ENCODE results near the gene KIR3DL1. TPM values are rescaled to one million over a fixed set of nuclear protein-coding genes. Genes with fewer than 3 reads are reported as not detected.
"Not testable (repeated sequence)": the region's sequence is repeated elsewhere in the genome, so short reads cannot be mapped to it uniquely, and the experiment has no call there.

The KIR3DL1 gene
- not detected in 2 replicates for total RNA-seq

DNA sequence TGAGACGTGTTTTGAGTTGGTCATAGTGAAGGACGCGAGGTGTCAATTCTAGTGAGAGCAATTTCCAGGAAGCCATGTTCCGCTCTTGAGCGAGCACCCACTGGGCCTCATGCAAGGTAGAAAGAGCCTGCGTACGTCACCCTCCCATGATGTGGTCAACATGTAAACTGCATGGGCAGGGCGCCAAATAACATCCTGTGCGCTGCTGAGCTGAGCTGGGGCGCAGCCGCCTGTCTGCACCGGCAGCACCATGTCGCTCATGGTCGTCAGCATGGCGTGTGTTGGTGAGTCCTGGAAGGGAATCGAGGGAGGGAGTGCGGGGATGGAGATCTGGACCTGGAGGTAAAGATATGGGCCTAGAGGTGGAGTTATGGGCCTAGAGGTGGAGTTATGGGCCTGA is at the start of gene KIR3DL1:
KIR3DL1 (plus strand) TSS at position 218 of the 400 bp plus-strand sequence.
- intact Hi-C loops (cut with micrococcal nuclease); H3K27ac Mint-ChIP-seq; H3K27me3 Mint-ChIP-seq (ENCODE audit: insufficient read depth); H3K36me3 Mint-ChIP-seq (ENCODE audit: low read depth); DNase-seq (ENCODE audit: low spot score); H3K4me1 Mint-ChIP-seq (ENCODE audit: low read depth); H3K4me3 Mint-ChIP-seq; H3K9me3 Mint-ChIP-seq: not testable (repeated sequence)

DNA sequence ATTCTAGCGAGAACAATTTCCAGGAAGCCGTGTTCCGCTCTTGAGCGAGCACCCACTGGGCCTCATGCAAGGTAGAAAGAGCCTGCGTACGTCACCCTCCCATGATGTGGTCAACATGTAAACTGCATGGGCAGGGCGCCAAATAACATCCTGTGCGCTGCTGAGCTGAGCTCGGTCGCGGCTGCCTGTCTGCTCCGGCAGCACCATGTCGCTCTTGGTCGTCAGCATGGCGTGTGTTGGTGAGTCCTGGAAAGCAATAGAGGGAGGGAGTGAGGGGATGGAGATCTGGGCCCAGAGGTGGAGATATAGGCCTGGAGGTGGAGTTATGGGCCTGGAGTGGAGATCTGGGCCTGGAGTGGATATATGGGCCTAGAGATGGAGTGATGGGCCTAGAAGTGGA is 46.6 kb upstream of the KIR3DL1 start, which contains the start of gene KIR2DL1:
KIR2DL1 (plus strand) TSS at position 148 of the 400 bp plus-strand sequence; CDS start at position 206, 58 bp downstream.
- H3K9me3 Mint-ChIP-seq; H3K27me3 Mint-ChIP-seq (ENCODE audit: insufficient read depth); H3K4me3 Mint-ChIP-seq; H3K4me1 Mint-ChIP-seq (ENCODE audit: low read depth); intact Hi-C loops (cut with micrococcal nuclease); DNase-seq (ENCODE audit: low spot score); H3K27ac Mint-ChIP-seq; H3K36me3 Mint-ChIP-seq (ENCODE audit: low read depth): not testable (repeated sequence)

GRCh38 chr19:54770511-54770910 is 45.8 kb upstream of the KIR3DL1 start:
- H3K27ac Mint-ChIP-seq; H3K36me3 Mint-ChIP-seq (ENCODE audit: low read depth); intact Hi-C loops (cut with micrococcal nuclease); H3K4me3 Mint-ChIP-seq; DNase-seq (ENCODE audit: low spot score); H3K4me1 Mint-ChIP-seq (ENCODE audit: low read depth); H3K9me3 Mint-ChIP-seq; H3K27me3 Mint-ChIP-seq (ENCODE audit: insufficient read depth): not testable (repeated sequence)

- H3K4me3 Mint-ChIP-seq; H3K27me3 Mint-ChIP-seq (ENCODE audit: insufficient read depth); H3K4me1 Mint-ChIP-seq (ENCODE audit: low read depth); DNase-seq (ENCODE audit: low spot score); H3K9me3 Mint-ChIP-seq; H3K27ac Mint-ChIP-seq; H3K36me3 Mint-ChIP-seq (ENCODE audit: low read depth); intact Hi-C loops (cut with micrococcal nuclease): not testable (repeated sequence)
These were observed 45.0 kb upstream of the KIR3DL1 start for GRCh38 chr19:54771018-54771960.

DNA sequence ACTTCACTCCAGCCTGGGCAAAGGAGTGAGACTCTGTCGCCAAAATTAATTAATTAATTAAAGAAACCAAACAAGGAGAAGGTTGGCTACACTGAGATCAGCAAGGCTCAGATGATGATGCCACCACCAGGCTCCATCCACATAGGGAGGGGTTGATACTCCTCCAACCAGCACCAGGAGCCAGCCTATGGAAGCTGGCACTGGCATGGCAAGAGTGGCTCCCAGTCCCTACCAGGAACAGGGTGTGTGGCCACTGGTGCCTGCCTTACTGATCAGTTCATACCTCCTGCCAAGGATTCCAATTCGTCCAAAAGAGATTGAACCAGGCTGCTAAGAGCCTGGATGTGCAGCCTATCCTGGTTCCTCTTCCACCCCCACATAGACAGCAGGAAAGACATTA is 43.6 kb upstream of the KIR3DL1 start:
- H3K27ac Mint-ChIP-seq; H3K4me3 Mint-ChIP-seq; H3K4me1 Mint-ChIP-seq (ENCODE audit: low read depth); H3K27me3 Mint-ChIP-seq (ENCODE audit: insufficient read depth); intact Hi-C loops (cut with micrococcal nuclease); H3K9me3 Mint-ChIP-seq; DNase-seq (ENCODE audit: low spot score); H3K36me3 Mint-ChIP-seq (ENCODE audit: low read depth): not testable (repeated sequence)

DNA sequence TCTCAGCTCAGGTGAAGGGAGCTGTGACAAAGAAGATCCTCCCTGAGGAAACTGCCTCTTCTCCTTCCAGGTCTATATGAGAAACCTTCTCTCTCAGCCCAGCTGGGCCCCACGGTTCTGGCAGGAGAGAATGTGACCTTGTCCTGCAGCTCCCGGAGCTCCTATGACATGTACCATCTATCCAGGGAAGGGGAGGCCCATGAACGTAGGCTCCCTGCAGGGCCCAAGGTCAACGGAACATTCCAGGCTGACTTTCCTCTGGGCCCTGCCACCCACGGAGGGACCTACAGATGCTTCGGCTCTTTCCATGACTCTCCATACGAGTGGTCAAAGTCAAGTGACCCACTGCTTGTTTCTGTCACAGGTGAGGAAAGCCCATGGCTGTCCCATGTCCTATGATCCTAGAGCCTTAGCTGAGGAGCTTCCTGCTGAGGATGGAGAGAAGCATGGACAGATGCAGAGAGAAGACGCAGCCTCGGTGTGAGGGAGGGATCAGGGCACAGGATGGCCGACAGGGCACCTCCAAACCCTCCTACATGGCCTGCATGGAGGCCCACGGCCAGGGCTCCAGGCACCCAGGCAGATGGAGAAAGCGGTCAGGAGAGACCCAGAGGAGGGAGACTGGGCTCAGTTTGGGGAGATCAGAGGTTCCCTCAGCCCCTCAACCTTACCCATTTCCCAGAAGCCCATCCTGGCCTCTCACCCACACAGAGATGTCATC is 41.0 kb upstream of the KIR3DL1 start:
- H3K4me1 Mint-ChIP-seq (ENCODE audit: low read depth); intact Hi-C loops (cut with micrococcal nuclease); H3K27ac Mint-ChIP-seq; H3K36me3 Mint-ChIP-seq (ENCODE audit: low read depth); DNase-seq (ENCODE audit: low spot score); H3K4me3 Mint-ChIP-seq; H3K27me3 Mint-ChIP-seq (ENCODE audit: insufficient read depth); H3K9me3 Mint-ChIP-seq: not testable (repeated sequence)

- H3K4me3 Mint-ChIP-seq; H3K4me1 Mint-ChIP-seq (ENCODE audit: low read depth); H3K9me3 Mint-ChIP-seq; H3K36me3 Mint-ChIP-seq (ENCODE audit: low read depth); intact Hi-C loops (cut with micrococcal nuclease); DNase-seq (ENCODE audit: low spot score); H3K27ac Mint-ChIP-seq; H3K27me3 Mint-ChIP-seq (ENCODE audit: insufficient read depth): not testable (repeated sequence)
These were observed 40.4 kb upstream of the KIR3DL1 start for GRCh38 chr19:54775830-54776229.

- H3K9me3 Mint-ChIP-seq; H3K4me1 Mint-ChIP-seq (ENCODE audit: low read depth); DNase-seq (ENCODE audit: low spot score); H3K27me3 Mint-ChIP-seq (ENCODE audit: insufficient read depth); intact Hi-C loops (cut with micrococcal nuclease); H3K4me3 Mint-ChIP-seq; H3K27ac Mint-ChIP-seq; H3K36me3 Mint-ChIP-seq (ENCODE audit: low read depth): not testable (repeated sequence)
These were observed 38.4 kb upstream of the KIR3DL1 start for GRCh38 chr19:54777851-54778250.

DNA sequence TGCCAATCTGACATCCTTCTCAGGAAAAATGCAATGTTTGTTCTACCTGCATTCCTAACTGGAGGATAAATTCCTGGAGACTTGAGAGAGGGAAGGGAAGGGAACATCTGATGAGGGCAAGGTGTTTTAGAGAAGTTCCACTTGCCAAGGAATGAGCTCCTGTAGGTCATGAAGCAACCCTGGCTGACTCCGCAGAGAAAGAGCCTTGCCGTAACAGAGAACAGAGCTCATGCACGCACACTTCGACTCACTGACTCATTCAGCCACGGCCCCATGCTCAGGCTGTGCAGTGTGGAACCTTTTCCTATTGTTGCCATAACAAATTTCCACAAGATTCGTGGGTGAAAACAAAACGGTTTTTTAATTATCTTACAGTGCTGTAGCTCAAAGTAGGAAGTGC is 37.4 kb upstream of the KIR3DL1 start:
- H3K4me1 Mint-ChIP-seq (ENCODE audit: low read depth); intact Hi-C loops (cut with micrococcal nuclease); H3K27ac Mint-ChIP-seq; H3K9me3 Mint-ChIP-seq; H3K36me3 Mint-ChIP-seq (ENCODE audit: low read depth); DNase-seq (ENCODE audit: low spot score); H3K4me3 Mint-ChIP-seq; H3K27me3 Mint-ChIP-seq (ENCODE audit: insufficient read depth): not testable (repeated sequence)

GRCh38 chr19:54782916-54783315 is 33.4 kb upstream of the KIR3DL1 start:
- H3K36me3 Mint-ChIP-seq (ENCODE audit: low read depth); H3K9me3 Mint-ChIP-seq; intact Hi-C loops (cut with micrococcal nuclease); H3K27me3 Mint-ChIP-seq (ENCODE audit: insufficient read depth); H3K4me3 Mint-ChIP-seq; DNase-seq (ENCODE audit: low spot score); H3K27ac Mint-ChIP-seq; H3K4me1 Mint-ChIP-seq (ENCODE audit: low read depth): not testable (repeated sequence)

DNA sequence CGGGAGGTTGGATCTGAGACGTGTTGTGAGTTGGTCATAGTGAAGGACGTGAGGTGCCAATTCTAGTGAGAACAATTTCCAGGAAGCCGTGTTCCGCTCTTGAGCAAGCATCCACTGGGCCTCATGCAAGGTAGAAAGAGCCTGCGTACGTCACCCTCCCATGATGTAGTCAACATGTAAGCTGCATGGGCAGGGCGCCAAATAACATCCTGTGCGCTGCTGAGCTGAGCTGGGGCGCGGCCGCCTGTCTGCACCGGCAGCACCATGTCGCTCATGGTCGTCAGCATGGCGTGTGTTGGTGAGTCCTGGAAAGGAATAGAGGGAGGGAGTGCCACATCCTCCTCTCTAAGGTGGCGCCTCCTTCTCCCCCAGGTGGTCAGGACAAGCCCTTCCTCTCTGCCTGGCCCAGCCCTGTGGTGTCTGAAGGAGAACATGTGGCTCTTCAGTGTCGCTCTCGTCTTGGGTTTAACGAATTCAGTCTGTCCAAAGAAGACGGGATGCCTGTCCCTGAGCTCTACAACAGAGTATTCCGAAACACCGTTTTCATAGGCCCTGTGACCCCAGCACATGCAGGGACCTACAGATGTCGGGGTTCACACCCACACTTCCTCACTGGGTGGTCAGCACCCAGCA is 30.1 kb upstream of the KIR3DL1 start:
- H3K36me3 Mint-ChIP-seq (ENCODE audit: low read depth); H3K27me3 Mint-ChIP-seq (ENCODE audit: insufficient read depth); intact Hi-C loops (cut with micrococcal nuclease); DNase-seq (ENCODE audit: low spot score); H3K27ac Mint-ChIP-seq; H3K4me1 Mint-ChIP-seq (ENCODE audit: low read depth); H3K4me3 Mint-ChIP-seq; H3K9me3 Mint-ChIP-seq: not testable (repeated sequence)

GRCh38 chr19:54788154-54788553 is 28.1 kb upstream of the KIR3DL1 start:
- H3K27me3 Mint-ChIP-seq (ENCODE audit: insufficient read depth); H3K36me3 Mint-ChIP-seq (ENCODE audit: low read depth); DNase-seq (ENCODE audit: low spot score); H3K9me3 Mint-ChIP-seq; H3K4me1 Mint-ChIP-seq (ENCODE audit: low read depth); H3K4me3 Mint-ChIP-seq; H3K27ac Mint-ChIP-seq; intact Hi-C loops (cut with micrococcal nuclease): not testable (repeated sequence)

DNA sequence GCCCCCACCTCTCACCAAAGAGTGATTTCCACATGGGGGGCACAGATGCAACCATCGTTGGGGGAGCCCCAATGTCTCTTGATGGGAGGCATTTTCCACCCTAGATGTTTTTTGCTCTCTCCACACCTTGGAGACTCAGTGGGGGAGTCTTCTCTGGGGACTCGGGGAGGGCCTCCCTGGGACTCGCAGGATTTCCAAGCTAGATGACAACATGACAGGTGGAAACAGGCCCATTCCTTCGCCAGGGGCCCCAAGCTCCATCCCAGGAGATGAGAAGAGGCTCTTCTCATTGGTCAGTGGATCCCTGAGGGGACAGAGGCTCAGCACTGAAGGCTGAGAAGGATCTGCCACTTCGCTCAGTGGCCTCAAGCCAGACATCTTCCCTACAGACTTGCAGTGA is 25.6 kb upstream of the KIR3DL1 start:
- Mint-ChIP-seq H3K27ac (no peak overlapping the region), H3K27me3 (ENCODE audit: insufficient read depth) (peaks cover 7% of the 10 kb centered on the region), H3K36me3 (ENCODE audit: low read depth) (no peaks in the 10 kb centered on the region), H3K4me3 (no peak overlapping the region), H3K9me3 (peaks cover 2% of the 10 kb centered on the region), H3K4me1 (ENCODE audit: low read depth) (peaks cover 12% of the 10 kb centered on the region)
- DNase-seq (ENCODE audit: low spot score), result no peak
- intact Hi-C loops (cut with micrococcal nuclease), result no loop called here
